Measurements from ENCODE around the gene DDI2.
A peak's percentile ranks its signal among the peaks of the same experiment; 100 is the strongest.

DDI2 gene

DNA sequence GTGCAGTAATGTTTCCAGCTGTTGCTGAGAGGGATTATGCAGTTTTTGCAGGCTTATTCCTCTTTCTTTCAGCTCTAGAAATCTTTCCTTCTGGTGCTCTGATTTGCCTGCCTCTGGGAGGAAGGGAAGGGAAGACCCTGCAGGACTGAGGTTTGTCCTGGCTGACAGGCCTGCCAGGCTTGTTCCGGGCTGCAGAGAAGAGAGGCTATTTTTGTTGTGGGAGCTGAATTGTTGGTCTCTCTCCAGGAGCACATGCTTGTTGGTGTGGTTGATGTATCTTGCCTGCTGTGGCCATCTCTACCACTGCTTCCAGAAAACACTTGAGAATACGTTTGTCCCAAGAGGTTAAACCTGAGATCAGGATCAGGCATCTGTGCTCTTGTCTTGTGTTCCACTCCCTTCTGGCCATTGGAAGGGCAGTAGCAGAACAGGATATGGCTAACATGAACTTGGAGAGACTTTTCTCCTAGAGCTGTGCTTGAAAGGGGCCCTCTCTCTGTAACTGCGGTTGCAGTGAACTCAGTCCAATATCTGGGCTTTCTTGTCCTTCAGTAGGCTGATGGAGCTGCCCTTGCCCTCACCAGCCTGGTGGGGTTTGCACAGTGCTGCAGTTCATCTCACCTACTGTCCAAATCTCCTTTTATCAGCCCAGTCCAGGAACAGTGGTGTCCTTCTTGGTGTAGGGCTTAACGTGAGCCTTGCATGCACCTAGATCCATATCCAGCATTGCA, 97.3 kb downstream of the DDI2 start:
- Histone ChIP-seq H3K4me3 (ENCODE audit: low read depth, low read length) (no peak overlapping the region), H3K27me3 (replicated peaks) (no peaks in the 10 kb centered on the region), H3K36me3 (replicated peaks) (peaks cover 25% of the 10 kb centered on the region), H3K27ac (no peak overlapping the region)
- in situ Hi-C loops (cut with HindIII; ENCODE audit: low pct_ligation_motif_present, low sequenced_read_pairs), result no loop called here
- DNase-seq, result peak; percentile 42
- no peak for TF ChIP-seq CTCF (IDR thresholded peaks at IDR 0.05; ENCODE audit: low read depth, low read length, missing control alignments)

- TF ChIP-seq CTCF (IDR thresholded peaks at IDR 0.05; ENCODE audit: low read depth, low read length, missing control alignments), result no peak
- no peak overlapping the region for H3K4me3 ChIP-seq (ENCODE audit: low read depth, low read length)
- H3K27ac ChIP-seq, result no peak overlapping the region
- H3K36me3 ChIP-seq (replicated peaks), result peaks cover 28% of the 10 kb centered on the region
- in situ Hi-C loops (cut with HindIII; ENCODE audit: low pct_ligation_motif_present, low sequenced_read_pairs), result no loop called here
- DNase-seq, result no peak
- no peaks in the 10 kb centered on the region for H3K27me3 ChIP-seq (replicated peaks)
Observed at GRCh38 chr1:15717418-15718125, 100.3 kb downstream of the DDI2 start.

GRCh38 chr1:15718199-15718601, 100.9 kb downstream of the DDI2 start:
- peaks cover 31% of the 10 kb centered on the region for H3K36me3 ChIP-seq (replicated peaks)
- DNase-seq, result no peak
- H3K4me3 ChIP-seq (ENCODE audit: low read depth, low read length), result no peak overlapping the region
- no peaks in the 10 kb centered on the region for H3K27me3 ChIP-seq (replicated peaks)
- H3K27ac ChIP-seq, result no peak overlapping the region
- TF ChIP-seq CTCF (IDR thresholded peaks at IDR 0.05; ENCODE audit: low read depth, low read length, missing control alignments), result no peak
- in situ Hi-C loops (cut with HindIII; ENCODE audit: low pct_ligation_motif_present, low sequenced_read_pairs), result no loop called here

Measured in brain microvascular endothelial cell (primary cell).